NOMO-1 treated with DMSO at 0.1 percent for 48 hours (cell line): ENCODE data around the gene PTPRM.
A peak's percentile ranks its signal among the peaks of the same experiment; 100 is the strongest.
"Not testable (repeated sequence)": the region's sequence is repeated elsewhere in the genome, so short reads cannot be mapped to it uniquely, and the experiment has no call there.

Source experiments
- DNase-seq: peaks from one replicate; lab custom pipeline; 2025; ENCODE audit not compliant: unreplicated experiment; lab: John Stamatoyannopoulos, UW

Gene PTPRM

DNA sequence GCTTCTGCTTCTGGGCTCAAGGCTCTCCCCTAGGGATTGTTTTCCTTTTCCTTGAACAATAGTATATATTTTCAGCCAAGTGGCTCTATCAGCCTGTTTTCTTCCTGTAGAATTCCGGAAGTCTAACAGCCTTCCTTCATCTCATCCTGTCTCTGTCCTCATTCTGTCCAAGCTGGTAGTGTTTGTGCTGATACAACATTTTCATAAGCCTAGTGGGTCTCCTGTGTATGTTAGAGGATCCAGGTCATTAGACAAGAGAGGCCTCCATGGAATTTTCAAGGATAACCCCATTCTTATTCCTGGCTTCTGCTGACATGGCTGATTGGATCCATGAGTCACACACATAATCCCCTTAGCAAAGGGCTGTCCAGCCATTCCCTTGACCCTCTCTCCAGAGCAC lies 467.6 kb downstream of the PTPRM start:
- DNase-seq: no peak

DNA sequence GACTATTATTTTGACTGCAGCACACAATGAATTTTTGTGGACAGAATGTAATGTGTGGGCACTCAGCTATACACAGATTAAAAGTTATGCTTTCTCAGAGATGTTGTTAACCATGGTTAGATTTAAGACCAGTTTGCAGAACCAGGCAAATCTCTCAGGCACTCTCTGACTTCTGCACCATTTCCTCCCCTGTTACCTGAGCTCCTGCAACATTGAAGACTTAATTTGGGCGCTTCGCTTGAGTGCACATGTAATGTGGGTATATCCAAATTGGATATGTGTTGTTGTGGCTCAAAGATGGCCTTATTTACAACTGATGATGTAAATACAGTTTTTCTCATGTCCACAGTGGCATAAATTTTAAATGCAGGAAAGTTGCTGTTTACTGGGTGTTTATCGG lies 469.4 kb downstream of the PTPRM start:
- no peak for DNase-seq

DNA sequence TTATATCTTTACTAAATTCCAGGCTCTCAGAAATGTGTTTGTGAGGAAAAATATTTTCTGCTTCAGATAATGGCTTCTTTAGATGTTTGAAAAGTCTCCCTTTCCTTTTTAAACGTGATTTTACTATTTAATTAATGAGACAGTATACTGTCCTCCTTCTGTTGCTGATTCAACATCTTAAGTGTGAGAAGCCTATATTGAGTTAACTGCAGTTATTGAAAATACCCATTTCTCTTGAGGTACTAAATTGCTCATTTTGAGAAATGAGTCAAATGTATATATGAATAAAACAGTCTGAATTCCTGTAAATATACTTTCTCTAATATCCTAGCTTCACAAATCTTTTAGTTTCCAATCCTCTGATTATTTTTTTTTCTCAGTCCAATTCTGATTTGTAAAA lies 470.2 kb downstream of the PTPRM start:
- no peak for DNase-seq

DNA sequence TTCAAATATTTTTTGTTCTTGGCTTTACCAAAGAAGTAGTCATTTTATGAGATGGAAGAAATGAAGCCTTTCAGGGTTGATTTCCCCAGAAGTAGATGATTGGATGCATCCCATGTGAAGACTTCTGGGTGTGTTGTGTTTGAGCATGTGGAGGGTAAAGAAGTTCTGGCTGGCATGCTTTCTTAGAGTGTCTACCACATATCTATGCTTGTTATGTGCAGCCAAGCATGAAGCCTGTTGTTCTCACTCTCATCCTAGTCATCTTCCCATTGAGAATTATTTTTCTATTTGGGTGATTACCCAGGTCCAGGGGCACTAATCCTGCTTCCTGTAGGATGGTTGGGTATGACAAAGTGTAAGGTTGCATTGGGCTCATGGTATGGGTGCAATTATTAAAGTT lies 472.9 kb downstream of the PTPRM start:
- DNase-seq: no peak

DNA sequence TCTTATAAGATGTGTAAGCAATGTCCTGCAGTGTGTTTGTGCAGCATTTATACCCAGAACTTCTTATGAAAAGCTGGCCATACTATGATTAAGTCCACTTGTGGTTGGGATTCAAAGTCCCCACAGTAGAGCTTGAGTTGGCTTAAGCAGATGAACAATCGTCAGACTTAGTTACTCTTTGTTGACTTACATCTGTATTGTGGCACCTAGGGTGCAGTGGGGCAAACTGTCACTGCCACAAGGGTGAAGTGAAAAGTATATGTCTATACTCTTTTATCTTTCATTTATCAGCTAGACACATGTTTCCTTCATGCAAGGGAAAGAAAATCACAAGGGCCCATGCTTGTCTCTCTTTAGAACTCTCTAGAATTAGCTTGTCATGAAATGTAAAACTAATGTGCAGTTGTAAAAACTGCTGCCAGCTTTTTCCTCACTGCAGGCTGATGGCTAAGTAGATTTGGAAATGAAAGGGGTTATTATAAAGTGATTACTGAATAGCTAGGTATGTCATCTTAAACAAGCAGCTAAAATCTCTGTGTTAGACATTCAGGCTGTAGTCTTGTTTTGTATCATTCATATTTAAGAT lies 474.5 kb downstream of the PTPRM start:
- DNase-seq: no peak

DNA sequence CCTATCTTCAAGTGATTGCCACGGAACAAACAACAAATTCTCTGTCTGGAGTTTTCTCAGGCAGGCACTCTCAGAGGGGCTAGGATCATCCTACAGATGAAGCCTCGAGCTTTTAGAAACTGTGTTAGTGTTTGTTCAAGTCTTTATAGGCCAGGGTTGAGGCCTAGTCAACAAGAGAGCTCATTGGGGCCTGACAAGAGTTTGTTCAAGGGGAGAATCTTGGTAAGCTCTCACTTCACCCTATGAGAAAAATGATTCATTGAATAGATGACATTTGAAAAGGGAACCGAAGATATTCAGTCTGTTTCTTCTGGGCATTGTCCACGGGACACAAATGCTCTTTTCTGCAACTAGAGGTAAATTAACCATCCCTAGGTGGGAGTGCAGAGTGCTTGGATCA lies 476.9 kb downstream of the PTPRM start:
- DNase-seq: no peak

DNA sequence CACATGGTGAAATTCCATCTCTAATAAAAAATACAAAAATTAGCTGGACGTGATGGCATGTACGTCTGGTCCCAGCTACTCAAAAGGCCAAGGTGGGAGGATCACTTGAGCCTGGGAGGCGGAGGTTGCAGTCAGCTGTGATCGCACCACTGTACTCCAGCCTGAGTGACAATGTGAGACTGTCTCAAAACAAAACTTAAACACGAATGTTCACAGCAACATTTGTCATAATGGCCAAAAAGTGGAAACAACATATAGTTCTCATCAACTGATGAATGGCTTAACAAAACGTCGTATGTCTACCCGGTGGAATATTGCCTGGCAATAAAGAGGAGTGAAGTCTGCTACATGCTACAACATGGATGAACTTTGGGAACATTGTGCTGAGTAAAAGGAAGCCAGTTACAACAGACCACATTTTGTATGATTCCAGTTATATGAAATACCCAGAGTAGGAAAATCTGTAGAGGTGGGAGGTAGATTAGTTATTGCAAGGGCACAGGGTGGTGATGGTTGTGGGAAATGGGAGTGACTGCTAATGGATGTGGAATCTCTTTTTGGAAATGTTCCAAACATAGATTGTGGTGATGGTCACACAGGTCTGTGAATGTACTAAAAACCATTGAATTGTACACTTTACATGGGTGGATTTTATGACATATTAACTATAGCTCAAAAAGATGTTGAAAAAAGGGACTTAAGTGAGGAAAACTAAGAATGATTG lies 478.2 kb downstream of the PTPRM start:
- DNase-seq: no peak

DNA sequence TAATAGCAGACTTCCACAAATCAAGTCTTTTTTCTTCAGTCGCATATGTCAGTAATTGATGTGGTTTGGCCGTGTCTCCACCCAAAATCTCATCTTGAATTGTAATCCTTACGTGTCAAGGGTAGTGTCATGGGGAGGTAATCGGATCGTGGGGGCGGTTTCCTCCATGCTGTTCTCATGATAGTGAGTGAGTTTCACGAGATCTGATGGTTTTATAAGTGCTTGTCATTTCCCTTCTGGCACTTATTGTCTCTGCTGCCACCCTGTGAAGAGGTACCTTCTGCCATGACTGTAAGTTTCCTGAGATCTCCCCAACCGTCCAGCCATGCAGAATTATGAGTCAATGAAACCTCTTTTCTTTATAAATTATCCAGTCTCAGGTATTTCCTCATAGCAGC lies 478.8 kb downstream of the PTPRM start:
- DNase-seq: no peak

DNA sequence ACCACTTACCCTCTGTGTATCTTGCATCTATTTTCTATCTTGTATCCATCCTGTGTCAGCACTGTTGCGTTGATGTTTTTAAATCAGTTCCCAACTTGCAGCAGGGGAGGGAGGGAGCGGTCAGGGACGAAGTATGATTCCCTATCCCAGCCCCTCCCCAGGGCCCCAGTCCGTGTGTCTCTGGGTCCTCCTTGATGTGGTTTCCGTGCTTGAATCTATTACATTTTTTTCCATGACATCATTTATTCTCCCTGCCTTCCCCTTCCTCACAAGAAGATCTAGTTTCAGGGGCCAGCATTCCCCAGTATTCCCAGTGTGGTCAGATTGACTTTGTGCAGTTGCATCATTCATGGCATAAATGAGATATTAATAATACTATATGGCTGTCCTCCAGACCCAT lies 479.3 kb downstream of the PTPRM start:
- DNase-seq: no peak

DNA sequence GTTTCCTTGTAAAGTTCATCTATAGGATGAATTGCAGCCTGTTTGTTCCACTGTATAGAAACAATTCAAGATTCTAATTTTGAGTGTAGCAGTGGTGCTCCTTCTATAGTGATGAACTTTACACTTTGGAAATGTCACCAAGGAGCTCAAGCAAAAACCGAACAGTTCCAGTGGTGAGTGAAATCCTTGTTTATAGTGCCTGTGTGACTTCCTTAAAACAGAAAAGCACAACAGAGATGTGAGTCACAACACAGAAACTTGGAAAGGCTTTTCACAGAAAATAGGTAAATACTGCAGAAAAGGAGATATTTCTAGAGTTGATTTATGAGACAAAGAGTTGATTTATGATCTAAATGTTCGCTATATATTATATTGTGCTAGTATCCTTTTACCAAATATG lies 482.0 kb downstream of the PTPRM start:
- DNase-seq: no peak

DNA sequence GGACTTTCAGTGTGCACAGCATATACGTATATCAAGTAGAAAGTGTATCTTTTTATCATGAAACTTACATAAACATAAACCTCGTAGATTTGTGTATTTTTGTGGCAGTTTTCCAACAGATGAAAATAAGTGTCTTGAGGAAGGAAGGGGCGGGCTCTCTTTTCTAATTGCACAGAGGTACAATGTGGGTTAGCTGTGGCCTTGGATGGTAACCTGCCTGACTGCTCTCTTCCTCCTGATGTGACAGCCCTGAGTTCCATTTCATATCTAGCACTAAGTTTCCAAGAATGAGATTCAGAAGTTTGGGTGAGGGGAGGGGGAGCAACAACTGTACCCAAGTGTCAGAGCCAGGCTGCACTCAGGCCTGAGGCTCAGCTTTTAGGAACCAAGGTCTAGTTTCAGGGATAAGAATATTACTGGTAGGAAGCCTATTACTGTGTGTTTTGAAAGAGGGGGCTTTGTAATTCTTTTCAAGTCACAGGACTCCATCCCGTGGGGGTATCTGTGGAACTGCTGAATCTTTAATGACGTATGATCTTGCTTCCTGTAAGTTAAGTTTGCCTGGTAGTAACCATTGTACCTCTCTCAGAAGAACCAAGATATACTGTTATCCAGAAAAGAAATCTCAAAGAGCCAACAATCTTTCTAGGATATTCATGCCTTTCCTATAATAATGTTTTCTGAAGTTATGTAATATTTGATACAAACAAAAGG lies 483.7 kb downstream of the PTPRM start:
- DNase-seq: no peak

DNA sequence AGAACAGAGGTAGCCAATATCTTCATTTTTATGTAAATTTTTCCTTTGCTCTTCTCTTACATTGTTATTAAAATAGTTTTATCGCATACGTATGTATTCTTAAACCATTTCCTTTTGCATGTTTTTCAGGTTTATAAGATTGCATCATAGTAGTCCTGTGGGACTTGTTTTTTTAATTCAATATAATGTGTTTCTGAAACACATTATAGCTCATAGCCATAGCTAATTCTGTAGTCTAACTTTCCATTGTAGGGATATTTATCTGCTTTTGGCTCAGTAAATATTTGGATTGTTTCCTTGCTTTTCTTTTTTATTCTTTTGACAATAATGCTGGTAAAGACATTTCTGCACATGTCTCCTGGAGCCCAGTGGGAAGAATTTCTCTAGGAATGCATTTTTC lies 484.3 kb downstream of the PTPRM start:
- DNase-seq: no peak

DNA sequence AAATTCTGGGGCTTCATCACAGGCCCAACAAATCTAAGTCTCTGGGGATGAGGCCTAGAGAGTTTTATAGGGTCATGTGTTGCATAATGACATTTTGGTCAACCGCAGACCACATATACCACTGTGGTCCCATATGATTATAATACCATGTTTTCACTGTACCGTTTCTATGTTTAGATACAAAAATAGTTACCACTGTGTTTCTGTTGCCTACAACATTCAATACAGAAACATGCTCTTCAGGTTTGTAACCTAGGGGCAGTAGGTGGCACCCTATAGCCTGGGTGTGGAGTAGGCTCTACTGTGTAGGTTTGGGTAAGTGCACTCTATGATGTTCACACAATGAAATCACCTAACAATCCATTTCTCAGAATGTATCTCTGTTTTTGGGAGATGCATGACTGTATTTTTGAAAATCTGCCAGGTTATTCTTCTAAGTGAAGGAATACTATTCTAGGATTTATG lies 485.2 kb downstream of the PTPRM start:
- peak; percentile 2 for DNase-seq

DNA sequence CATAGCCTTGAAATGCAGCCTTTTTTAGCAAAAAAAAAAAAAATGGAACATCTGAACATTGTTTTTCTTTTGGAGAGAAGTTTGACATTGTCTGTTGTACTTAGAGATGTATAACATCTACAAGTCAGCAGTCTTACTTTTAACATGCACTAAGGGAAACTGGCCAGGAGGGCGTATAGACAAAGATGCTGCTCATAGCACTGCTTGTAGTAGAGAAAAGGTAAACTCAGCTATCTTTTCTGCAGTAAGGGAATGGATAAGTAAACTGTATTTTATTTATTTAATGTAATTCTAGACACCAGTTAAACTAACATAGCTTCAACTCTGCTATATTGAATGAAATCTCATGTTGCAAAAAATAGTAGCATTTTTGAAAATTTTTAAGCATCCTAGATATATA lies 489.6 kb downstream of the PTPRM start:
- no peak for DNase-seq

DNA sequence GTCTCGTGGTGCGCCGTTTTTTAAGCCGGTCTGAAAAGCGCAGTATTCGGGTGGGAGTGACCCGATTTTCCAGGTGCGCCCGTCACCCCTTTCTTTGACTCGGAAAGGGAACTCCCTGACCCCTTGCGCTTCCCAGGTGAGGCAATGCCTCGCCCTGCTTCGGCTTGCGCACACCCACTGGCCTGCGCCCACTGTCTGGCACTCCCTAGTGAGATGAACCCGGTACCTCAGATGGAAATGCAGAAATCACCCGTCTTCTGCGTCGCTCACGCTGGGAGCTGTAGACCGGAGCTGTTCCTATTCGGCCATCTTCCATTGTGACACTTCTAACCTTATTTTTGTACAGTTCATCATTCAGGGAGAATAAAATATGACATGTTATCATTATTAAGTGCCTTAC lies 496.0 kb downstream of the PTPRM start:
- DNase-seq: not testable (repeated sequence)

DNA sequence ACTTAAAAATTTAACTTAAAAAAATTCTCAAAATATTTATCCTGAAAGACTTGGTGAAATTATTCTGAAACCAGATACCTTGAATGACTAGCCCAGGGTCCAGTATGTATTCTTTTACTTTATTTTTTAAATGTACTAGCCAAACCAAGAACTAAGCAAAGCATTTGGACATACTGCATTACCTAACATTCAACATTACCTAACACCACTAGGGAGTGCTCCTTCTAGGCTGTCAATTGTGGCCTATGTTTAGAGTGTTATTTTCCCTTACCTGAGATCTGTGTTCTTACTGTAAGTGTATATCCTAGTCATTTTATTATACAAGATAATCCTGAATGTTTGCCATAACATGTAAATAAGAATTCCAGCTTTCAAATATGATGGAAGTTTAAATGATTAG lies 496.6 kb downstream of the PTPRM start:
- no peak for DNase-seq

DNA sequence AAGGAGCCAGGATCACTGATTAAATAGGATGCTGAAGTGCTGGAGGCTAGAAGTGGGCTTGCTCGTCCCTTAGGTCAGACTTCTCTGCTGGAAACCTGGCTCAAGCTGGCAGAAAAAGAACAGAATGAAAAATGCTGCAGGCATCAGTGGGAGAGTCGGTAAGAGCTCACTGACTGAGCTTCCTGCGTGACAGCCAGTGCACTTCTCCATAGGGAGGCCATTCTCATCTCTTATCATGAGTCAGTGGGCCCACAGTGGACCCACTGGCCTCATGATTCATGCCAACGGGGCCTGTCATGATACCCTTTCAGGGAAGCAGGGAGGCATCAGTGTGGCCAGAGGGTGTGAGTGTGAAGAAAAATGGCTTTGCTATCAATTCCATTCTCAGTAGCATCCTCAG lies 498.2 kb downstream of the PTPRM start:
- no peak for DNase-seq

DNA sequence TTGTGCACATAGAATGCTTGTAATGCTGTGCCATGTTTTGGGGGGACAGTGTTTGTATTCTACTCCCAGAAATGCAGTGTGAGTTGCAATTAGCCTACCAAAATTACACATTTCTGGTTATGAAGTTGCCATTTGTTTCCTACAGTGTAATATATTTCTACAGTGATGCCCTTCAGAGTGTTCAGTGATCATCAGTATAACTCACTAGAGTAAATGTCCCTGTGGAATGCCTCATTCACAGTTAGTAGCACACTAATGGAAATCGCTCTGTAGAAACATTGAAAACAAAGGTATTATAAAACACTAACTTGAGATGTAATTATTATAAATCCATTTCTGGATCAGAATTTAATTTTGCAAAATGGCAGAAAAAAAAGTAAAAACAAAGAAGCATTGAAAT lies 498.7 kb downstream of the PTPRM start:
- no peak for DNase-seq

DNA sequence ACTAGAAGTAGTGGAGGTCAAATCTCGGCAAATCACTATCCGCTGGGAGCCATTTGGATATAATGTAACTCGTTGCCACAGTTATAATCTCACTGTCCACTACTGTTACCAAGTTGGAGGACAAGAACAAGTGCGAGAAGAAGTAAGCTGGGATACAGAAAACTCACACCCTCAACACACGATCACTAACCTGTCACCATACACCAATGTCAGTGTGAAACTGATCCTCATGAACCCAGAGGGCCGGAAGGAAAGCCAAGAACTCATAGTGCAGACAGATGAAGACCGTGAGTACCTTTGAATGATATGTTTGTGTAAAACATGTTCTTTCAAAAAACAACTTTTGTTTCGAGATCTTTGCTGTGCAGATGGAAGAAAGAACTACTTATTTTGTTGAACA lies 502.6 kb downstream of the PTPRM start:
- DNase-seq: no peak

DNA sequence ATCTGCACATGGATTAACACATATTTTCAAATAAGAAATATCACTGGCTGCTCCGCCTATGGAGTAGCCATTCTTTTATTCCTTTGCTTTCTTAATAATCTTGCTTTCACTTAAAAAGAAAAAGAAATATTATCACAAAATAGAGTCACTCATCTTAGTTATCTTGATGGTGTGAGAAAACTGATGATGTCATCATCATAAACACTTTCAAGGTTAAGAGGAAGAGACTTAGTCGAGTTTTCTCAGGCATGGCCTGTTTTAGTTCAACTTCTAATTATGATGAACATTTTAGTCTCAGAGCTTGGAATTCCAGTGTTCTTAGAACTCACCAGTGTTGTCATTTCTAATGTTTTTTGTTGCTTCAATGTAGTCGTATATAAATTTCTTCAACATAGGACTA lies 506.1 kb downstream of the PTPRM start:
- no peak for DNase-seq

DNA sequence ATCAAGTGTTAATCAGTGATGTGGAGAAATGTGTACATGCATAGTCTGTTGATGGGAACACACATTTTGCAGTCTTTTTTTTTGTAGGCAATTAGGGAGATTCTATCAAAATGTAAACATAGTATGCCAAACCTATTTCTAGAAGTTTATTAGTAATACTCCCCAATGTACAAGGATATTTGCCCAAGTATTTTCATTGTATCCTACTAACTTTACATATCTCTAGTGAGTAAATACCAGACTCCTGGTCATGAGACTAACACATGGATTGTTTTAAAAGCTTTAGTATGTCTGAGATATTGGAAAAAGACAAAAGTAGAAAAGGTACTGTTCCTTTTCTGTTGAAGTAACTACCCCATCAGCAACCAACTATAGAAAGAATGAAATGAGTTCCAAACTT lies 513.0 kb downstream of the PTPRM start:
- no peak for DNase-seq

DNA sequence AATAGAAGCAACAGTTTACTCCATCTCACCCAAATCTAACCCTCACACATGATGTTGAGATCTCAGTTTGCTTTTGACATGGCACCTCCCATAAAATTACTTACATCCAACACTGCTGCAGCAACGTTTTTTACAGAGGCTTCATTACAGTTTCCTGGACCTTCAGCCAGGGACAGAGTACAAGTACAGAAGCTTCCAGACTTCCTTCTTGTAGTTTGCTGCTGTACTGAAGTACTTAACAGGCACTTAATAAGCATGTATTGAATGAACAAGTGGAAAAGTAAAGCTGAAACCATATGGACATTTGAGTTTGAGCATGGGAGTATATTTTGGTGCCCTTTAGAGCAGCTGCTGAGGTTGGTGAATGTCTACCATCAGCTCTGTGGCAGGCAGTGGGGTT lies 514.2 kb downstream of the PTPRM start:
- DNase-seq: no peak
